Measurements from ENCODE around the gene ADAMTS4. TPM values are rescaled to one million over a fixed set of nuclear protein-coding genes. Genes with fewer than 3 reads are reported as not detected.

ADAMTS4 gene
- total and polyA plus RNA-seq, 9 of the 15 experiments (the other 6 are each of a cell fraction or from before 2014, with no cell fraction given), result 0.07 to 3.7 (median 0.41) TPM

GRCh38 chr1:161159087-161159912, 39.6 kb downstream of the ADAMTS4 start, which contains the start of gene USP21 (continued):
- TF ChIP-seq ELF2 (CRISPR knock-in tag; IDR thresholded peaks at IDR 0.05), result peak; percentile 68
- no peak for TF ChIP-seq HOXB6 (CRISPR knock-in tag; IDR thresholded peaks at IDR 0.05; ENCODE audit: borderline replicate concordance)
- no peak for TF ChIP-seq TRIM25 (IDR thresholded peaks at IDR 0.05; ENCODE audit: borderline replicate concordance)
- no peak for TF ChIP-seq HDAC2 (IDR thresholded peaks at IDR 0.05)
- peak; percentile 38; the same call in 1 of the 2 replicates for TF ChIP-seq MYC (IDR thresholded peaks at IDR 0.05; ENCODE audit: low read depth, low read length)
- no peak for TF ChIP-seq MYC (CRISPR knock-in tag; IDR thresholded peaks at IDR 0.05; ENCODE audit: borderline replicate concordance, low read depth)
- TF ChIP-seq ZNF512 (tag; IDR thresholded peaks at IDR 0.05), result no peak
- no peak for TF ChIP-seq ZBED1 (IDR thresholded peaks at IDR 0.05)
- TF ChIP-seq ZNF217 (CRISPR knock-in tag; IDR thresholded peaks at IDR 0.05), result no peak
- TF ChIP-seq NUFIP1 (IDR thresholded peaks at IDR 0.05; ENCODE audit: partially characterized antibody), result no peak
- TF ChIP-seq BCL6 (CRISPR knock-in tag; IDR thresholded peaks at IDR 0.05), result no peak
- TF ChIP-seq ZBTB17 (CRISPR knock-in tag; IDR thresholded peaks at IDR 0.05), result no peak; the same call in 1 of the 2 replicates
- TF ChIP-seq ZNF41 (CRISPR knock-in tag; conservative IDR thresholded peaks at IDR 0.05), result no peak
- TF ChIP-seq MNT (conservative IDR thresholded peaks at IDR 0.05), result peak; percentile 39 to 55; a peak in 2 of 4 replicates
- TF ChIP-seq ELF1 (tag; IDR thresholded peaks at IDR 0.05), result no peak
- TF ChIP-seq ZKSCAN8 (CRISPR knock-in tag; IDR thresholded peaks at IDR 0.05), result no peak
- TF ChIP-seq STAT5A (IDR thresholded peaks at IDR 0.05; ENCODE audit: borderline replicate concordance, low read length), result no peak
- TF ChIP-seq RERE (CRISPR knock-in tag; IDR thresholded peaks at IDR 0.05; ENCODE audit: borderline replicate concordance), result no peak
- TF ChIP-seq SMARCA5 (IDR thresholded peaks at IDR 0.05), result no peak
